Measurements from ENCODE around the gene MIPEP. TPM values are rescaled to one million over a fixed set of nuclear protein-coding genes. Genes with fewer than 3 reads are reported as not detected.

Gene MIPEP
- polyA plus RNA-seq, 1 experiment, result 12.4 TPM

DNA sequence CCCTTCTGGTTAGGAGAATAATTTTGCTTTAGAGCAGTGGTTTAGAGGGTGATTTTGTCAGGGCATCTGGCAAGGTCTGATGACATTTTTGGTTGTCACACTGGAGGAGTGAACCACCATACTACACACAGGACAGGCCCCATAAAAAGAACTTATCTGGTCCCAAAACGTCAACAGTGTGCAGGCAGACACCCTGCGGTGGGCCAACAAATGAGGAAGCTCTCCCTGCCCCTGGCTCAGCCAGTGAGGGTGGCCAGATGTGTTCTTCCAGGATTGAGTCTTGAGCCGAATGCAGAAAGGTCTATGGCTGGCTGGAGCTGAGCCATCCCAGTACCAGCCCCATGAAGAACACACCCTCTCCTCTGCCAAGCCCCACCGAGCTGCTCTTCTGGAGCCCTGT, 149.2 kb downstream of the MIPEP start:
- Histone ChIP-seq H3K27me3 (ENCODE audit: control insufficient read depth, insufficient read depth, low read length) (no peaks in the 10 kb centered on the region), H3K36me3 (ENCODE audit: control insufficient read depth, insufficient read depth, low read length) (no peaks in the 10 kb centered on the region), H3K4me3 (ENCODE audit: low read depth, low read length) (no peak overlapping the region)
- DNase-seq (ENCODE audit: low read depth), result no peak
- no peak for TF ChIP-seq CTCF (IDR thresholded peaks at IDR 0.05; ENCODE audit: insufficient read depth, low read depth, low read length)
- ChIA-PET POLR2A (no interaction called here), CTCF (interaction anchor here (0.7 kb wide), 1 partner anchor 55 kb away, joined by 3 read pairs; no protein-coding TSS in a partner anchor)

- CTCF ChIA-PET, result interaction anchor here (1.0 kb wide), 1 partner anchor 29 kb away, joined by 3 read pairs; no protein-coding TSS in a partner anchor
These were observed 149.6 kb downstream of the MIPEP start for GRCh38 chr13:23739596-23739995.

DNA sequence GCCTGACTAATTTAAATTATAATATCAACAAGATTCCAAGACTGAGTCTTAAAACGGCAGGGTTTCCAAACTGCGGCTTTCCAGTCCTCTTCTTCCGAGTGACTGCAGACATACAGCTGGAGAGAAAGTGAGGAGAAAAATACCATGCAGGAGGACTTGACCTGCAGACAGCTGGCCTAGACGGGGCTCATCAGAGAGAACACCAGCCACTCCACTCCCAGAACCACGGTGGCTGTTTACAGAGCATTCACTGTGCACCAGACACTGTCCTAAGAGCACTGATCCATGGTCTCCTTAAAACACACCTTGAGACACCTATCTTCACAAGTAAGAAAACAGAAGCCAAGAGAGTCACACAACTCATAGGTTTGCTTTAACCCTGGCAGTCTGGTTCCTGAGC, 152.7 kb downstream of the MIPEP start:
- POLR2A ChIA-PET, result no interaction called here
- no peak for TF ChIP-seq CTCF (IDR thresholded peaks at IDR 0.05; ENCODE audit: insufficient read depth, low read depth, low read length)

More at GRCh38 chr13:23739596-23739995, 149.6 kb downstream of the MIPEP start:
- Histone ChIP-seq H3K4me3 (ENCODE audit: low read depth, low read length) (no peak overlapping the region), H3K27me3 (ENCODE audit: control insufficient read depth, insufficient read depth, low read length) (no peaks in the 10 kb centered on the region), H3K36me3 (ENCODE audit: control insufficient read depth, insufficient read depth, low read length) (no peaks in the 10 kb centered on the region)
- no peak for TF ChIP-seq CTCF (IDR thresholded peaks at IDR 0.05; ENCODE audit: insufficient read depth, low read depth, low read length)
- DNase-seq (ENCODE audit: low read depth), result no peak
- POLR2A ChIA-PET, result no interaction called here

GRCh38 chr13:23735329-23735728, 153.9 kb downstream of the MIPEP start:
- no peak overlapping the region for H3K4me3 ChIP-seq (ENCODE audit: low read depth, low read length)
- no peak for DNase-seq (ENCODE audit: low read depth)
- ChIA-PET CTCF (interaction anchor here (0.6 to 2.0 kb wide), 2 partner anchors 14 to 427 kb away, joined by 4 to 7 read pairs; no protein-coding TSS in a partner anchor), POLR2A (no interaction called here)
- no peaks in the 10 kb centered on the region for H3K27me3 ChIP-seq (ENCODE audit: control insufficient read depth, insufficient read depth, low read length)
- no peaks in the 10 kb centered on the region for H3K36me3 ChIP-seq (ENCODE audit: control insufficient read depth, insufficient read depth, low read length)
- TF ChIP-seq CTCF (IDR thresholded peaks at IDR 0.05; ENCODE audit: insufficient read depth, low read depth, low read length), result no peak

More for the DNA sequence above, 152.7 kb downstream of the MIPEP start:
- no peak for DNase-seq (ENCODE audit: low read depth)
- Histone ChIP-seq H3K27me3 (ENCODE audit: control insufficient read depth, insufficient read depth, low read length) (no peaks in the 10 kb centered on the region), H3K36me3 (ENCODE audit: control insufficient read depth, insufficient read depth, low read length) (no peaks in the 10 kb centered on the region), H3K4me3 (ENCODE audit: low read depth, low read length) (no peak overlapping the region)
- CTCF ChIA-PET, result no interaction called here

- no peak for TF ChIP-seq CTCF (IDR thresholded peaks at IDR 0.05; ENCODE audit: insufficient read depth, low read depth, low read length)
- Histone ChIP-seq H3K4me3 (ENCODE audit: low read depth, low read length) (no peak overlapping the region), H3K36me3 (ENCODE audit: control insufficient read depth, insufficient read depth, low read length) (no peaks in the 10 kb centered on the region; the same call in 1 of the 2 replicates), H3K27me3 (ENCODE audit: control insufficient read depth, insufficient read depth, low read length) (no peaks in the 10 kb centered on the region)
- ChIA-PET CTCF (no interaction called here), POLR2A (no interaction called here)
- no peak for DNase-seq (ENCODE audit: low read depth)
These were observed 157.5 kb downstream of the MIPEP start for GRCh38 chr13:23731709-23732108.

All from BJ (cell line).